ENCODE results near the gene KAT8. TPM values are rescaled to one million over a fixed set of nuclear protein-coding genes. Genes with fewer than 3 reads are reported as not detected.

Gene KAT8
- 56.9 and 63.3 TPM in 2 replicates for total RNA-seq

GRCh38 chr16:31117384-31118222 lies at the start of gene KAT8:
TSS of gene KAT8 (plus strand) at chr16:31117664. CDS start at chr16:31117682, 18 bp downstream.
- H3K27ac Mint-ChIP-seq, result peak within 1 kb of the TSS; percentile 89
- H3K36me3 Mint-ChIP-seq (ENCODE audit: low read depth), result peaks cover 34% of the 10 kb centered on the region
- intact Hi-C loops (cut with micrococcal nuclease), result loop anchor here (1.0 to 5.0 kb wide), 6 partner anchors 25 to 195 kb away; partner anchors contain the start of genes SETD1A, STX4, ZNF646 and ZNF668
- H3K9me3 Mint-ChIP-seq, result no peaks in the 10 kb centered on the region
- peak within 1 kb of the TSS; percentile 88 for H3K4me3 Mint-ChIP-seq
- peak; percentile 99 for DNase-seq
- peaks cover 11% of the 10 kb centered on the region for H3K4me1 Mint-ChIP-seq
- no peaks in the 10 kb centered on the region for H3K27me3 Mint-ChIP-seq

- peaks cover 32% of the 10 kb centered on the region for H3K4me1 Mint-ChIP-seq
- peak overlapping the region; percentile 91 for H3K27ac Mint-ChIP-seq
- H3K4me3 Mint-ChIP-seq, result peak overlapping the region; percentile 90
- H3K9me3 Mint-ChIP-seq, result no peaks in the 10 kb centered on the region
- H3K36me3 Mint-ChIP-seq (ENCODE audit: low read depth), result peaks cover 20% of the 10 kb centered on the region
- DNase-seq, result no peak
- intact Hi-C loops (cut with micrococcal nuclease), result loop anchor here (5.0 kb wide), 2 partner anchors 35 to 415 kb away; partner anchors contain the start of genes BCKDK and FBRS
- no peaks in the 10 kb centered on the region for H3K27me3 Mint-ChIP-seq
These were observed 45.6 kb upstream of the KAT8 start for GRCh38 chr16:31071861-31072260.

DNA sequence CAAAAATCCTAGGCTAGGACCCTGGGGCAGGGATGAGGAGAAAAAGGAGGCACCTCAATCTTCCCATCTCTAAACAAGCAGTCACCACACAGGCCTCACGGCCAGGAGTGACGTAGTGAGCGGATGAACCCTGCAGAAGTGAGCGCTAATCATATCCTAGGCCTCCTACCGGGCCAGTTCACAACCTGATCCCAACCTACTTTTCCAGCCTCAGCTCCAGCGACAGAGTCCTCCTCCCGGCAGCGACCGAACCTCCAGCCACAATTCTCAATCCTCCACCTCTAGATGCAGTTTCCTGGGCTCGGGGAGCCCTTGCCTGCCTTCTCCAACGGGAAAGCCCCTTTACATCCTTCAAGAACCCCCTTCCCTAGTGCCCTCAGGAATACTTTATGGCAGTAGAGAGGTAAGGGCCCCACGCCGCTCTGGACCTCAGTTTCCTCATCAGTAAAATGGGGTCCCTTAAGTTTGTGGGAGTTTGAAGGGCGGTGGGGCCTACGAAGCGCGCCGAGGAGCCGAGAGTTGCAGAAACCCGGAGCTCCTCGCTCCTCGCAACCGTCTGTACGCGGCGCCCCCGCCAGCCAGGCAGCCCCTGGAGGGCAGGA lies 44.8 kb upstream of the KAT8 start:
- H3K27ac Mint-ChIP-seq, result peak overlapping the region; percentile 91
- peak overlapping the region; percentile 90 for H3K4me3 Mint-ChIP-seq
- no peaks in the 10 kb centered on the region for H3K27me3 Mint-ChIP-seq
- peaks cover 21% of the 10 kb centered on the region for H3K36me3 Mint-ChIP-seq (ENCODE audit: low read depth)
- intact Hi-C loops (cut with micrococcal nuclease), result loop anchor here (5.0 kb wide), 2 partner anchors 35 to 415 kb away; partner anchors contain the start of genes BCKDK and FBRS
- peak; percentile 82 for DNase-seq
- H3K9me3 Mint-ChIP-seq, result no peaks in the 10 kb centered on the region
- peaks cover 32% of the 10 kb centered on the region for H3K4me1 Mint-ChIP-seq

DNA sequence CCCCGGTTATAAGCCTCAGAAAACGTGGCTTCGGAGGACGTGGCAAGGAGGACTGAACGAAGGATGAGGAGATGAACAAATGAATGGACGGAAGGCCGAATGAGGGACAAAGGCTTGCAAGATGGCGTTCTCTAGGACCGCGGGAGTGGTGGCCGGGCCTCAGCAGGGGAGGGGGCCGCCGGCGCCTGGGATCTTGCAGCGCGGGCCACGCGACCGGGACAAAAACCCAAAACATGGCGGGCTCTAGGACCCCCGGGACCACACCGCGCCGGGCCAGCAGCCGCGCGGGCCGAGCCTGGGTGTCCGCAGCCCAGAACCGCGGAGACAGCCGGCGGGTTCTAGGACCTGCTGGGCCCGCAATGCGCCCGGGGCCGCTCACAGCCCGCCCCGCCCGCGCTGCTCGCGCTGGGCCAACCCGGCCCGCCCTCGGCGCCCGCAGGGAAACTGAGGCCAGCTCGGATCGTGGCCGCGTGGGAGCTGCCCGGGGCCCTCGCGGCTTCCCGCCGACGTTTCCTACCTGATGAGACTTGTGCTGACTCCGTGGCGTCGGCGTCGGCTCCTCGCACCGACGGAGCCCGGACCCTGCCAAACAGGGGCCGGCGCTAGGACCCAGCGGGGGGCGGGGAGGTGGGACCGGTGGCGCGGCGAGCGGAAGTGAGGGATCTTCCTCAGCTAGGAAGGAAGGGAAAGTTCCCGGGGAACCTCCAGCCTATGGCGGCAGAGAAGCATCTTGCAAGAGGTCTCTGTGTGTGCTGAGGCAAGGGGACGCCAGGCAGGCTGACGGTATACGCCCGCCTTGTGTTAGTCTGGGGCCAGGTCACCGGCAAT lies 44.1 kb upstream of the KAT8 start:
- intact Hi-C loops (cut with micrococcal nuclease), result loop anchor here (5.0 kb wide), 2 partner anchors 34 to 416 kb away; partner anchors contain the start of genes BCKDK and FBRS
- Mint-ChIP-seq H3K9me3 (no peaks in the 10 kb centered on the region), H3K36me3 (ENCODE audit: low read depth) (peaks cover 28% of the 10 kb centered on the region)

GRCh38 chr16:31073970-31074813 lies 43.3 kb upstream of the KAT8 start, which contains the start of the genes ZNF646 and ZNF668:
TSS of gene ZNF646 (plus strand) at chr16:31074422. CDS start at chr16:31076325, 1,903 bp downstream.
TSS of gene ZNF668 (minus strand) at chr16:31074240. CDS start at chr16:31064459, 9,781 bp downstream.
- intact Hi-C loops (cut with micrococcal nuclease), result loop anchor here (1.0 to 5.0 kb wide), 13 partner anchors 21 to 795 kb away; partner anchors contain the start of genes ARMC5, BCKDK, FBRS and FBXL19
- H3K27me3 Mint-ChIP-seq, result no peaks in the 10 kb centered on the region

More for the DNA sequence above, 44.1 kb upstream of the KAT8 start:
- Mint-ChIP-seq H3K27ac (peak overlapping the region; percentile 93), H3K27me3 (no peaks in the 10 kb centered on the region), H3K4me1 (peaks cover 35% of the 10 kb centered on the region), H3K4me3 (peak overlapping the region; percentile 90)
- DNase-seq, result peak; percentile 97

GRCh38 chr16:31074814-31075183 lies 42.7 kb upstream of the KAT8 start:
- DNase-seq, result no peak
- Mint-ChIP-seq H3K4me3 (peak overlapping the region; percentile 90), H3K4me1 (peaks cover 28% of the 10 kb centered on the region), H3K27ac (peak overlapping the region; percentile 93), H3K27me3 (no peaks in the 10 kb centered on the region), H3K36me3 (ENCODE audit: low read depth) (peaks cover 39% of the 10 kb centered on the region), H3K9me3 (no peaks in the 10 kb centered on the region)
- intact Hi-C loops (cut with micrococcal nuclease), result loop anchor here (1.0 to 5.0 kb wide), 13 partner anchors 21 to 795 kb away; partner anchors contain the start of genes ARMC5, BCKDK, FBRS and FBXL19

More at GRCh38 chr16:31073970-31074813, 43.3 kb upstream of the KAT8 start, which contains the start of the genes ZNF646 and ZNF668:
- Mint-ChIP-seq H3K27ac (peak within 1 kb of the TSS; percentile 93), H3K4me1 (peaks cover 31% of the 10 kb centered on the region), H3K9me3 (no peaks in the 10 kb centered on the region), H3K4me3 (peak within 1 kb of the TSS; percentile 90), H3K36me3 (ENCODE audit: low read depth) (peaks cover 36% of the 10 kb centered on the region)
- DNase-seq, result peak; percentile 99

DNA sequence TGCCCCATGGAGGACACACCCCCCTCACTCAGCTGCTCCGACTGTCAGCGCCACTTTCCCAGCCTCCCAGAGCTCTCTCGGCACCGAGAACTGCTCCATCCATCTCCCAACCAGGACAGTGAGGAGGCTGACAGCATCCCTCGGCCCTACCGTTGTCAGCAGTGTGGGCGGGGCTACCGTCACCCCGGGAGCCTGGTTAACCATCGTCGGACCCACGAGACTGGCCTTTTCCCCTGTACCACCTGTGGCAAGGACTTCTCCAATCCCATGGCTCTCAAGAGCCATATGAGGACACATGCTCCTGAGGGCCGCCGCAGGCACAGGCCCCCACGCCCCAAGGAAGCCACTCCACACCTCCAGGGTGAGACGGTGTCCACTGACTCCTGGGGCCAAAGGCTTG lies 41.1 kb upstream of the KAT8 start:
- Mint-ChIP-seq H3K27me3 (no peaks in the 10 kb centered on the region), H3K36me3 (ENCODE audit: low read depth) (peaks cover 48% of the 10 kb centered on the region), H3K9me3 (no peaks in the 10 kb centered on the region), H3K27ac (peak overlapping the region; percentile 15), H3K4me3 (no peak overlapping the region), H3K4me1 (peaks cover 28% of the 10 kb centered on the region)
- intact Hi-C loops (cut with micrococcal nuclease), result no loop called here
- DNase-seq, result no peak

DNA sequence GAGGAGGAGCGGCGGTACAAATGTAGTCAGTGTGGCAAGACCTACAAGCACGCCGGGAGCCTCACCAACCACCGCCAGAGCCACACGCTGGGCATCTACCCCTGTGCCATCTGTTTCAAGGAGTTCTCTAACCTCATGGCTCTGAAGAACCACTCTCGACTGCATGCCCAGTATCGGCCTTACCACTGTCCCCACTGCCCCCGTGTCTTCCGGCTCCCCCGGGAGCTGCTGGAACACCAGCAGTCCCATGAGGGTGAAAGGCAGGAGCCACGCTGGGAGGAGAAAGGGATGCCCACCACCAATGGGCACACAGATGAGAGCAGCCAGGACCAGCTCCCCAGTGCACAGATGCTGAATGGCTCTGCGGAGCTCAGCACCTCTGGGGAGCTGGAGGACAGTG lies 40.4 kb upstream of the KAT8 start:
- Mint-ChIP-seq H3K4me1 (peaks cover 22% of the 10 kb centered on the region), H3K9me3 (no peaks in the 10 kb centered on the region), H3K4me3 (no peak overlapping the region), H3K27me3 (no peaks in the 10 kb centered on the region), H3K36me3 (ENCODE audit: low read depth) (peaks cover 49% of the 10 kb centered on the region), H3K27ac (no peak overlapping the region)
- intact Hi-C loops (cut with micrococcal nuclease), result no loop called here
- DNase-seq, result no peak

GRCh38 chr16:31077592-31078396 lies 39.7 kb upstream of the KAT8 start:
- DNase-seq, result no peak
- peaks cover 46% of the 10 kb centered on the region for H3K36me3 Mint-ChIP-seq (ENCODE audit: low read depth)
- intact Hi-C loops (cut with micrococcal nuclease), result no loop called here
- H3K9me3 Mint-ChIP-seq, result no peaks in the 10 kb centered on the region
- H3K4me1 Mint-ChIP-seq, result peaks cover 18% of the 10 kb centered on the region
- no peak overlapping the region for H3K4me3 Mint-ChIP-seq
- H3K27ac Mint-ChIP-seq, result no peak overlapping the region
- H3K27me3 Mint-ChIP-seq, result no peaks in the 10 kb centered on the region

DNA sequence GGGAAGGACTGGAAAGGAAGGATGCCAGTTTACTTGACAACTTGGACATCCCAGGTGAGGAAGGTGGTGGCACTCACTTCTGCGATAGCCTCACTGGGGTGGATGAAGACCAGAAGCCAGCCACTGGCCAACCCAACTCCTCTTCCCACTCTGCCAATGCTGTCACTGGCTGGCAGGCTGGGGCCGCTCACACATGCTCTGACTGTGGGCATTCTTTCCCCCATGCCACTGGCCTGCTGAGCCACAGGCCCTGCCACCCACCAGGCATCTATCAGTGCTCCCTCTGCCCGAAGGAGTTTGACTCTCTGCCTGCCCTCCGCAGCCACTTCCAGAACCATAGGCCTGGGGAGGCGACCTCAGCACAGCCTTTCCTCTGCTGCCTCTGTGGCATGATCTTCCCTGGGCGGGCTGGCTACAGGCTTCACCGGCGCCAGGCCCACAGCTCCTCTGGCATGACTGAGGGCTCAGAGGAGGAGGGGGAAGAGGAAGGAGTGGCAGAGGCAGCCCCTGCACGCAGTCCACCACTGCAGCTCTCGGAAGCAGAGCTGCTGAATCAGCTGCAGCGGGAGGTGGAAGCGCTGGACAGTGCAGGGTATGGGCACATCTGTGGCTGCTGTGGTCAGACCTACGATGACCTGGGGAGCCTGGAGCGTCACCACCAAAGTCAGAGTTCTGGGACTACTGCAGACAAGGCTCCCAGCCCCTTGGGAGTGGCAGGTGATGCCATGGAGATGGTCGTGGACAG lies 38.7 kb upstream of the KAT8 start:
- Mint-ChIP-seq H3K4me3 (no peak overlapping the region), H3K36me3 (ENCODE audit: low read depth) (peaks cover 43% of the 10 kb centered on the region), H3K9me3 (no peaks in the 10 kb centered on the region), H3K27ac (no peak overlapping the region), H3K27me3 (no peaks in the 10 kb centered on the region), H3K4me1 (peaks cover 18% of the 10 kb centered on the region)
- intact Hi-C loops (cut with micrococcal nuclease), result no loop called here
- DNase-seq, result no peak

GRCh38 chr16:31079342-31079944 lies 38.0 kb upstream of the KAT8 start:
- Mint-ChIP-seq H3K4me3 (no peak overlapping the region), H3K27ac (no peak overlapping the region), H3K27me3 (no peaks in the 10 kb centered on the region), H3K9me3 (no peaks in the 10 kb centered on the region), H3K4me1 (peaks cover 15% of the 10 kb centered on the region), H3K36me3 (ENCODE audit: low read depth) (peaks cover 43% of the 10 kb centered on the region)
- intact Hi-C loops (cut with micrococcal nuclease), result no loop called here
- DNase-seq, result no peak

Measured in activated CD4-positive, alpha-beta T cell treated with anti-CD3 and anti-CD28 coated beads, Interleukin-2, amount 10 ng/mL, durations not matched to agents 24 days and 14 days (primary cell).